K562 treated with DMSO at 1 percent for 48 hours (cell line): ENCODE measurements around the gene SLAMF8. TPM values are rescaled to one million over a fixed set of nuclear protein-coding genes. Genes with fewer than 3 reads are reported as not detected.

Experiments
- total RNA-seq: library from RNA; unstranded; fragments of 300-600 nt; gene quantifications from 2 replicates; pipeline ENCODE4 v1.2.3, GENCODE V29; 2022; ENCODE audit warnings: low replicate concordance; ENCODE audit errors: extremely low read depth

The SLAMF8 gene
- total RNA-seq = not detected in 2 replicates

DNA sequence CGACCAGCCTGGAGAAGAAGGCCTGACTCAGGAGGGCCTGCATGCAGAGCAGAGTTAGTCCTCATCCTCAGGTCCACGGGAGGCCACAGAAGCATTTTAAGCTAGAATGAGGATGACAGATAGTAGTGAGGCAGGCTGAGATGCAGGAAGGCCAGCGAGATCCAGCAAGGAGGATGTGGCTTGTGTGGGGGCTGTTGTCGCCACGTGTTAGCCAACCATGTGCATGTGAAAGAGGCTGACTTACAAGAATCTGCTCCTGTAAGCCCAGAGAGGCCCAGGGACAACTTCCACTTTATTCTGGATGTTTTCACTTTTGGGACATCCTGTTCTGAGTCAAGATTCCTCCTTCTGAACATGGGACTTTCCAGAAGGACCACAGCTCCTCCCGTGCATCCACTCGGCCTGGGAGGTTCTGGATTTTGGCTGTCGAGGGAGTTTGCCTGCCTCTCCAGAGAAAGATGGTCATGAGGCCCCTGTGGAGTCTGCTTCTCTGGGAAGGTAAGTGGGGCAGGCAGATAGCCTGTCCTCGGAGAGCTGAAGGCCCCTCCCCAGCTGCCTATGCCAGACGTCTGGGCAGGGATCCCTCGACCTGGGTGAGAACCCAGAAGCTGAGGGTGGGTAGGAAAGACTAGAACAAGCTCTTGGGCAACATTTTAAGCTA, at the start of gene SLAMF8:
TSS of gene SLAMF8 (plus strand) at position 433 of the 661 bp plus-strand sequence. CDS start at position 459, 26 bp downstream.

GRCh38 chr1:159780583-159781582, 45.8 kb upstream of the SLAMF8 start, which contains the start of gene DUSP23:
Gene DUSP23, plus strand, starts transcription at chr1:159780962. Its CDS starts 139 bp downstream, at chr1:159781101.

DNA sequence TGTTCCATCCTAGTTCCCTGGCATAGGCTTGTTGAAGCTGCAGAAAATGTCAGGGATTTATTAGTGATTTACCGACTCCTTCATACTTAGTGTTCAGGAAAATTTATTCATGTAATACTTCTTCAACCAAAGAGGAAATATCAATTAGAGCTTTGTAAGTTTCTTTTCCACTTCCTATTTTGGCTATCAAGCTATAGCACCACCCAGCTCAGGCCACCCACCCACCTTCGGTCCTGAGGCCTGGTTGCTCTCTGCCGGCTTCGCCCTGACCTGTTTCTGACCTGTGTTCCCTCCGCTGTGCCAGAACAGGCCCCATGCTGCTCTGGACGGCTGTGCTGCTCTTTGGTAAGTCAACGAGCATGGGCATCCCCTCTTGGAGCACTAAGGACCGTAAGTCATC, 24.6 kb upstream of the SLAMF8 start, which contains the start of gene FCRL6:
TSS of gene FCRL6 (plus strand) at position 250 of the 400 bp plus-strand sequence. CDS start at position 315, 65 bp downstream.

GRCh38 chr1:159862557-159862956, 35.9 kb downstream of the SLAMF8 start, which contains the start of gene VSIG8:
Gene VSIG8, minus strand, starts transcription at chr1:159862657. Its CDS starts 136 bp downstream, at chr1:159862521.

Other genes starting within 250 kb of the SLAMF8 start
- gene APCS, start 239.0 kb upstream of the SLAMF8 start, total RNA-seq = not detected in 2 replicates
- gene CRP, start 112.3 kb upstream of the SLAMF8 start, total RNA-seq = not detected in 2 replicates
- gene DUSP23, start 45.9 kb upstream of the SLAMF8 start, total RNA-seq = not detected in 2 replicates
- gene FCRL6, start 24.5 kb upstream of the SLAMF8 start, total RNA-seq = not detected in 2 replicates
- not detected in 2 replicates for gene VSIG8, start 35.8 kb downstream of the SLAMF8 start, total RNA-seq
- not detected in 2 replicates for gene CFAP45, start 73.3 kb downstream of the SLAMF8 start, total RNA-seq
- 770 TPM in 1 of 2 replicates, not detected in the other for gene TAGLN2, start 98.6 kb downstream of the SLAMF8 start, total RNA-seq
- gene IGSF9, start 118.7 kb downstream of the SLAMF8 start, total RNA-seq = not detected in 2 replicates
- gene SLAMF9, start 127.4 kb downstream of the SLAMF8 start, total RNA-seq = not detected in 2 replicates
- not detected in 2 replicates for gene PIGM, start 205.1 kb downstream of the SLAMF8 start, total RNA-seq
- not detected in 2 replicates for gene KCNJ10, start 243.3 kb downstream of the SLAMF8 start, total RNA-seq